G401.6 (cell line): ENCODE results near the gene NDUFC1.

Source experiments
- FAIRE-seq: peaks from 2 replicates; lab custom pipeline; 2012; peaks lifted over from hg19 to GRCh38; lab: Jason Lieb, UNC

NDUFC1 gene

GRCh38 chr4:139247241-139247640 is 55.0 kb downstream of the NDUFC1 start:
- FAIRE-seq, result no peak

- no peak for FAIRE-seq
Observed at GRCh38 chr4:139246166-139246565, 56.1 kb downstream of the NDUFC1 start.

- no peak for FAIRE-seq
Observed at GRCh38 chr4:139245590-139245989, 56.7 kb downstream of the NDUFC1 start.

GRCh38 chr4:139243448-139244365 is 58.6 kb downstream of the NDUFC1 start:
- no peak for FAIRE-seq

- FAIRE-seq, result no peak
Observed at GRCh38 chr4:139242511-139243051, 59.7 kb downstream of the NDUFC1 start.

- FAIRE-seq, result no peak
Observed at GRCh38 chr4:139241784-139242151, 60.5 kb downstream of the NDUFC1 start.

- FAIRE-seq, result no peak
Observed at GRCh38 chr4:139241086-139241783, 61.0 kb downstream of the NDUFC1 start.
